Loucy (cell line): ENCODE results near the gene SMURF1.

Source experiments
- H2AFZ ChIP-seq: fragments of 200-600 bp; sonication (generic); 2 replicates; pipeline ENCODE4 v1.6.0; 2016; ENCODE audit warnings: antibody characterized with exemption, mild to moderate bottlenecking, low read length, moderate library complexity
- H3F3A ChIP-seq: fragments of 200-600 bp; 2 replicates; pipeline ENCODE4 v1.6.0; 2016; ENCODE audit warnings: antibody characterized with exemption, low read depth, mild to moderate bottlenecking
- H3K27me3 ChIP-seq: fragments of 200-600 bp; sonication (generic); 2 replicates; pipeline ENCODE4 v1.6.1; 2014; ENCODE audit warnings: low read length, mild to moderate bottlenecking; ENCODE audit not compliant: insufficient read depth, poor library complexity, severe bottlenecking
- H3K36me3 ChIP-seq: fragments of 200-600 bp; sonication (generic); 2 replicates; pipeline ENCODE4 v1.6.1; 2016; ENCODE audit warnings: low read length; ENCODE audit not compliant: insufficient read depth
- H3K4me1 ChIP-seq: fragments of 200-600 bp; sonication (generic); 2 replicates; pipeline ENCODE4 v1.5.1; 2014; ENCODE audit warnings: low read length, mild to moderate bottlenecking; ENCODE audit not compliant: insufficient read depth, poor library complexity, severe bottlenecking
- H3K4me2 ChIP-seq: fragments of 200-600 bp; sonication (generic); 2 replicates; pipeline ENCODE4 v1.6.0; 2014; ENCODE audit warnings: antibody characterized with exemption, low read length, low read depth, mild to moderate bottlenecking; ENCODE audit not compliant: poor library complexity, severe bottlenecking
- H3K4me3 ChIP-seq: fragments of 200-600 bp; sonication (generic); 2 replicates; pipeline ENCODE4 v1.5.1; 2014; ENCODE audit warnings: low read length, mild to moderate bottlenecking, mixed read lengths; ENCODE audit not compliant: poor library complexity, severe bottlenecking
- H3K79me2 ChIP-seq: fragments of 200-600 bp; sonication (generic); 2 replicates; pipeline ENCODE4 v1.6.1; 2014; ENCODE audit warnings: low read length; ENCODE audit not compliant: insufficient read depth
- H3K9ac ChIP-seq: fragments of 200-600 bp; sonication (generic); 2 replicates; pipeline ENCODE4 v1.6.0; 2014; ENCODE audit warnings: mild to moderate bottlenecking, low read depth, low read length, moderate library complexity; ENCODE audit not compliant: poor library complexity, severe bottlenecking
- H3K9me2 ChIP-seq: fragments of 200-600 bp; sonication (generic); replicated peaks from 2 replicates; pipeline ENCODE4 v1.6.1; 2016; ENCODE audit warnings: low read depth, low read length, mixed read lengths
- H3K9me3 ChIP-seq: fragments of 200-600 bp; sonication (generic); 2 replicates; pipeline ENCODE4 v1.6.1; 2014; ENCODE audit warnings: mild to moderate bottlenecking, antibody characterized with exemption, low read length, low read depth; ENCODE audit not compliant: insufficient read depth
- H4K20me1 ChIP-seq: fragments of 200-600 bp; sonication (generic); 2 replicates; pipeline ENCODE4 v1.6.0; 2014; ENCODE audit warnings: antibody characterized with exemption, low read length, mild to moderate bottlenecking; ENCODE audit not compliant: insufficient read depth, poor library complexity, severe bottlenecking
- CTCF ChIP-seq: fragments of 200-600 bp; sonication (generic); conservative IDR thresholded peaks from 2 replicates; pipeline ENCODE4 v1.5.1; 2014; ENCODE audit warnings: mild to moderate bottlenecking, antibody characterized with exemption, low read length
- EZH2phosphoT487 ChIP-seq: fragments of 200-600 bp; IDR thresholded peaks from 2 replicates; pipeline ENCODE4 v1.6.1; 2018; ENCODE audit warnings: antibody characterized with exemption, mild to moderate bottlenecking, moderate library complexity, borderline replicate concordance

SMURF1 gene

GRCh38 chr7:99083733-99084132, 60.2 kb downstream of the SMURF1 start:
- Histone ChIP-seq H3K4me2 (peak overlapping the region; percentile 25), H3K4me1 (peaks cover 18% of the 10 kb centered on the region), H3K9me3 (no peaks in the 10 kb centered on the region), H3K9me2 (no peaks in the 10 kb centered on the region), H3F3A (no peaks in the 10 kb centered on the region), H3K36me3 (no peaks in the 10 kb centered on the region), H2AFZ (no peak overlapping the region), H3K27me3 (no peaks in the 10 kb centered on the region), H4K20me1 (peaks cover 2% of the 10 kb centered on the region), H3K79me2 (peaks cover 55% of the 10 kb centered on the region), H3K4me3 (no peak overlapping the region), H3K9ac (no peak overlapping the region)
- TF ChIP-seq CTCF (no peak), EZH2phosphoT487 (no peak)

- no peak for TF ChIP-seq EZH2phosphoT487
- TF ChIP-seq CTCF: no peak
- peaks cover 56% of the 10 kb centered on the region for H3K79me2 ChIP-seq
- H3K4me3 ChIP-seq: no peak overlapping the region
- H3K4me2 ChIP-seq: peak overlapping the region; percentile 25
- H3K27me3 ChIP-seq: no peaks in the 10 kb centered on the region
- H3K4me1 ChIP-seq: peaks cover 18% of the 10 kb centered on the region
- H3K9me2 ChIP-seq: no peaks in the 10 kb centered on the region
- H4K20me1 ChIP-seq: peaks cover 6% of the 10 kb centered on the region
- no peaks in the 10 kb centered on the region for H3K36me3 ChIP-seq
- no peak overlapping the region for H3K9ac ChIP-seq
- H3K9me3 ChIP-seq: no peaks in the 10 kb centered on the region
- no peaks in the 10 kb centered on the region for H3F3A ChIP-seq
- no peak overlapping the region for H2AFZ ChIP-seq
Measured at GRCh38 chr7:99083068-99083651, 60.7 kb downstream of the SMURF1 start.

DNA sequence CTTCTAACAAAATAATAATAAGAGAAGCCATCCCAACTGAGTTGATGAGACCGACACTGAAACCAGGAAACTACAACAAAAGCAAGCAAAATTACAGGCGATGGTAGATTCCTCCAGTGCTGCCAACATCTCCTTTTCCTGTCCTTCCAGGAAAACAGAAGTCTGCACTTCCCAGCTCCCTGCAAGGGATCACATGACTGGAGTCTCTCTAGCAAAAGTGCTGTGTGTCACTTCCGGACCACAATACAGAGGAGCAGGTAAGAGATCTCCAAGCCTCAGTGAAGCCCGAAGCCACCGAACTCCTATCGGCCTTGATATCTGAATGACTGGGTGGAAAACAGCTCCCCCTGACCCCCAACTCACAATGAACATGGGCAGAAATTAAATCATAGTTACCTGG, 63.2 kb downstream of the SMURF1 start:
- H4K20me1 ChIP-seq: peaks cover 15% of the 10 kb centered on the region
- H2AFZ ChIP-seq: no peak overlapping the region
- peaks cover 18% of the 10 kb centered on the region for H3K4me1 ChIP-seq
- H3K9me3 ChIP-seq: no peaks in the 10 kb centered on the region
- H3K27me3 ChIP-seq: no peaks in the 10 kb centered on the region
- no peaks in the 10 kb centered on the region for H3K9me2 ChIP-seq
- TF ChIP-seq EZH2phosphoT487 (no peak), CTCF (no peak)
- H3K4me3 ChIP-seq: no peak overlapping the region
- no peaks in the 10 kb centered on the region for H3F3A ChIP-seq
- H3K9ac ChIP-seq: no peak overlapping the region
- H3K4me2 ChIP-seq: no peak overlapping the region
- no peaks in the 10 kb centered on the region for H3K36me3 ChIP-seq
- H3K79me2 ChIP-seq: peaks cover 61% of the 10 kb centered on the region
